ENCODE measurements around the gene CEACAM1. TPM values are rescaled to one million over a fixed set of nuclear protein-coding genes. Genes with fewer than 3 reads are reported as not detected.

Gene CEACAM1
- total and polyA plus RNA-seq, 2 of the 13 experiments (the other 11 are each of a cell fraction or from before 2014, with no cell fraction given) = 13.5 to 332 TPM

DNA sequence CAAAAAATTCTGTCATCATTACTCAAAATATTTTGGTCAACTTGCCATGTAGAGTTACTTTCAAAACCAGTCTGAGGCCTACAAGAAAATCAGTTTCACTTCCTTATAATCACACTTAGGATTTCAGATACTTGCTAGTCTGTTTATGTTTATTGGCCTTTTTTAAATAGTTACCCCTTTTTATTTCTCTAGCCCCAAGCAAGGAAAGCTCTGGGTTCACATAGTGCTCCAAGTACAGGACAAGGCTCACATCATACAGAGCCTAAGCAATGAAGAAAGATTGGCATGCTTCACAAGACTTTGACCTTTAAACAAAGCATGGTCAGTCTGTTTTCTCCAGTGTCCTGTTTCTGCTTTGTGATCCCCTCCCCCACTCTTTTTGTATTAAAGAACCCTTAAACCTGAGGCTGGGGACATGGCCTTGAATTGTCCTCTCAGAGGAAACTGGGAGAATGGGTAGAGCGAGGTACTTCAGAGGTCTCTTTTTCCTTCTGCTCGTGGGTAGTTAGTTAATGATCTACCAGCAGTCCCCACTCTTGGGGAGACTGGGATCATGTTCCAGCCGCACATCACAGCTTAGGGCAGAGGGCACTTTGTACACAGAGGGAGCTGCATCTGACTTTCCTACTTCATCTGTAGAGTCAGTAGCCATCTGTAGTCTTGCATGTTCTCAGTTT, 30.7 kb downstream of the CEACAM1 start (continued):
- TF ChIP-seq NR2C2 (CRISPR knock-in tag; IDR thresholded peaks at IDR 0.05; ENCODE audit: borderline replicate concordance) (no peak; the same call in 1 of the 2 replicates), ZNF496 (CRISPR knock-in tag; IDR thresholded peaks at IDR 0.05; ENCODE audit: insufficient replicate concordance) (no peak), ZNF143 (CRISPR knock-in tag; IDR thresholded peaks at IDR 0.05) (no peak), CEBPB (IDR thresholded peaks at IDR 0.05; ENCODE audit: borderline replicate concordance, low read depth, low read length) (no peak), ZNF780A (CRISPR knock-in tag; IDR thresholded peaks at IDR 0.05) (no peak), SNRNP70 (IDR thresholded peaks at IDR 0.05; ENCODE audit: low read depth, low read length) (no peak), ZNF615 (CRISPR knock-in tag; IDR thresholded peaks at IDR 0.05; ENCODE audit: borderline replicate concordance) (no peak), PCBP1 (IDR thresholded peaks at IDR 0.05; ENCODE audit: borderline replicate concordance, low read depth, low read length) (no peak), ZNF607 (CRISPR knock-in tag; IDR thresholded peaks at IDR 0.05; ENCODE audit: borderline replicate concordance) (no peak), GZF1 (CRISPR knock-in tag; IDR thresholded peaks at IDR 0.05) (no peak), ZBTB38 (CRISPR knock-in tag; IDR thresholded peaks at IDR 0.05) (no peak), NFYB (CRISPR knock-in tag; IDR thresholded peaks at IDR 0.05) (no peak), ZNF12 (CRISPR knock-in tag; IDR thresholded peaks at IDR 0.05) (peak; percentile 71; the same call in 1 of the 2 replicates), ZNF501 (CRISPR knock-in tag; IDR thresholded peaks at IDR 0.05) (0 out of 2 replicates have a peak, but pooled peaks have one; percentile 20), THYN1 (CRISPR knock-in tag; IDR thresholded peaks at IDR 0.05; ENCODE audit: borderline replicate concordance, low read depth) (no peak), ZNF597 (CRISPR knock-in tag; IDR thresholded peaks at IDR 0.05) (no peak), STAG1 (CRISPR knock-in tag; IDR thresholded peaks at IDR 0.05) (peak; percentile 41), KLF13 (CRISPR knock-in tag; IDR thresholded peaks at IDR 0.05) (no peak), ZNF468 (CRISPR knock-in tag; IDR thresholded peaks at IDR 0.05) (no peak), SRF (IDR thresholded peaks at IDR 0.05; ENCODE audit: low read depth, low read length) (no peak), GRHL1 (CRISPR knock-in tag; conservative IDR thresholded peaks at IDR 0.05) (no peak), GTF2F1 (IDR thresholded peaks at IDR 0.05; ENCODE audit: low read length) (no peak), NR0B2 (CRISPR knock-in tag; IDR thresholded peaks at IDR 0.05) (no peak), ZBTB8A (CRISPR knock-in tag; IDR thresholded peaks at IDR 0.05; ENCODE audit: borderline replicate concordance, low read depth) (no peak)
- TF ChIP-seq, protein P1, sequence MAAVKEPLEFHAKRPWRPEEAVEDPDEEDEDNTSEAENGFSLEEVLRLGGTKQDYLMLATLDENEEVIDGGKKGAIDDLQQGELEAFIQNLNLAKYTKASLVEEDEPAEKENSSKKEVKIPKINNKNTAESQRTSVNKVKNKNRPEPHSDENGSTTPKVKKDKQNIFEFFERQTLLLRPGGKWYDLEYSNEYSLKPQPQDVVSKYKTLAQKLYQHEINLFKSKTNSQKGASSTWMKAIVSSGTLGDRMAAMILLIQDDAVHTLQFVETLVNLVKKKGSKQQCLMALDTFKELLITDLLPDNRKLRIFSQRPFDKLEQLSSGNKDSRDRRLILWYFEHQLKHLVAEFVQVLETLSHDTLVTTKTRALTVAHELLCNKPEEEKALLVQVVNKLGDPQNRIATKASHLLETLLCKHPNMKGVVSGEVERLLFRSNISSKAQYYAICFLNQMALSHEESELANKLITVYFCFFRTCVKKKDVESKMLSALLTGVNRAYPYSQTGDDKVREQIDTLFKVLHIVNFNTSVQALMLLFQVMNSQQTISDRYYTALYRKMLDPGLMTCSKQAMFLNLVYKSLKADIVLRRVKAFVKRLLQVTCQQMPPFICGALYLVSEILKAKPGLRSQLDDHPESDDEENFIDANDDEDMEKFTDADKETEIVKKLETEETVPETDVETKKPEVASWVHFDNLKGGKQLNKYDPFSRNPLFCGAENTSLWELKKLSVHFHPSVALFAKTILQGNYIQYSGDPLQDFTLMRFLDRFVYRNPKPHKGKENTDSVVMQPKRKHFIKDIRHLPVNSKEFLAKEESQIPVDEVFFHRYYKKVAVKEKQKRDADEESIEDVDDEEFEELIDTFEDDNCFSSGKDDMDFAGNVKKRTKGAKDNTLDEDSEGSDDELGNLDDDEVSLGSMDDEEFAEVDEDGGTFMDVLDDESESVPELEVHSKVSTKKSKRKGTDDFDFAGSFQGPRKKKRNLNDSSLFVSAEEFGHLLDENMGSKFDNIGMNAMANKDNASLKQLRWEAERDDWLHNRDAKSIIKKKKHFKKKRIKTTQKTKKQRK (IDR thresholded peaks at IDR 0.05; ENCODE audit: low read length) = no peak

All from HepG2 (cell line).